ENCODE results near the gene CSTF3. TPM values are rescaled to one million over a fixed set of nuclear protein-coding genes. Genes with fewer than 3 reads are reported as not detected.
A peak's percentile ranks its signal among the peaks of the same experiment; 100 is the strongest.

The CSTF3 gene
- 93.9 TPM for polyA plus RNA-seq (2013, experiment 1 of 2)
- 93.8 TPM for polyA plus RNA-seq (2013, experiment 2 of 2)

GRCh38 chr11:33161120-33162005, at the start of gene CSTF3:
Gene CSTF3 (minus strand): TSS chr11:33161480. CDS start chr11:33161325, 155 bp downstream.
- H2BK5ac ChIP-seq (ENCODE audit: low read length): no peak within 1 kb of the TSS
- H3K27me3 ChIP-seq (ENCODE audit: control insufficient read depth in 3 of 3, insufficient read depth in 3 of 3, low read depth in 1 of 3, low read length in 3 of 3): no peaks in the 10 kb centered on the region
- peaks cover 2 to 31% of the 10 kb centered on the region in 2 donors for H3K36me3 ChIP-seq (replicated peaks in 1 of 2; ENCODE audit: control insufficient read depth in 2 of 2, insufficient read depth in 2 of 2, low read length in 2 of 2)
- H3K9me3 ChIP-seq (replicated peaks in 1 of 2; ENCODE audit: control insufficient read depth in 2 of 2, insufficient read depth in 1 of 2, low read depth in 1 of 2, low read length in 2 of 2): peaks cover 0 to 21% of the 10 kb centered on the region in 2 donors
- peak within 1 kb of the TSS; percentile 56 for H3K4me2 ChIP-seq (ENCODE audit: insufficient read depth, low read length, poor library complexity, severe bottlenecking)
- peak within 1 kb of the TSS; percentile 84 for H3K27ac ChIP-seq (replicated peaks; ENCODE audit: low read length)
- no peak within 1 kb of the TSS for H3K4ac ChIP-seq (ENCODE audit: low read length)
- H2AK5ac ChIP-seq (ENCODE audit: low read depth, low read length): peak within 1 kb of the TSS; percentile 33
- peak within 1 kb of the TSS; percentile 64 for H3K9ac ChIP-seq (ENCODE audit: low read depth, low read length, poor library complexity)
- peaks cover 2 to 3% of the 10 kb centered on the region in 2 donors for H3K4me1 ChIP-seq (ENCODE audit: control insufficient read depth in 2 of 2, insufficient read depth in 1 of 2, low read depth in 1 of 2, low read length in 2 of 2)
- H4K8ac ChIP-seq (ENCODE audit: low read depth, low read length): no peak within 1 kb of the TSS
- peak within 1 kb of the TSS; percentile 41 for H2BK12ac ChIP-seq (ENCODE audit: low read length)
- no peak within 1 kb of the TSS for H2BK15ac ChIP-seq (ENCODE audit: low read length)
- H4K91ac ChIP-seq (ENCODE audit: low read depth, low read length, poor library complexity): no peak within 1 kb of the TSS
- H3K14ac ChIP-seq (ENCODE audit: low read length): no peak within 1 kb of the TSS
- peak within 1 kb of the TSS; percentile 90 to 97 for H3K4me3 ChIP-seq (ENCODE audit: low read length in 2 of 2)
- H3K23ac ChIP-seq (ENCODE audit: low read depth, low read length, poor library complexity): no peak within 1 kb of the TSS
- peak; percentile 99 for DNase-seq (ENCODE audit: low spot score)
- WGBS, 2 donors (ENCODE audit: extremely low coverage in 2 of 2, insufficient read length in 2 of 2, insufficient replicate concordance in 1 of 2): no CpG with 5 or more reads among the region's 40 CpGs
- peak within 1 kb of the TSS; percentile 88 for H2AFZ ChIP-seq (ENCODE audit: low read length)
- H3K18ac ChIP-seq (ENCODE audit: low read length): no peak within 1 kb of the TSS
- H3K79me1 ChIP-seq (ENCODE audit: low read depth, low read length): peaks cover 1% of the 10 kb centered on the region
- no peak within 1 kb of the TSS for H2BK120ac ChIP-seq (ENCODE audit: low read depth, low read length)

DNA sequence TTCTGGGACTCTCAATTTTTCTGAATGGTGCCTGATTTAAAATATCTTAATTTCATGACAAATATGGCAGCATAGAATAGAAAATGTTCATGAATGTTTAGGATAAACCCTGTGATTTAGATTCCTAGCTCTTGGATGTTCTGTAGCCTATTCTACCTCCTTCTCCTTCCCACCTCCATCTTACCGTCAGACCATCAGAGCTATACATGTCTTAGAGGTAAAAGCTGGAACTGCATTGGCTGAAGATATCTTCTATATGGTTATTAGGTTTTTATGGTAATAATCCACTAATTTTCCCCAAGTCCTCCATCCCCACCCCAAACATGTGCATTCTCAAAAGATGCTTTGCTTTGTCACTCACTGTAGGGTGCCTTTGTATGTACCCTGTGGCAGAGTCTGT, 46.9 kb upstream of the CSTF3 start:
- no peak overlapping the region for H3K4me2 ChIP-seq (ENCODE audit: insufficient read depth, low read length, poor library complexity, severe bottlenecking)
- WGBS, 2 donors (ENCODE audit: extremely low coverage in 2 of 2, insufficient read length in 2 of 2, insufficient replicate concordance in 1 of 2): no CpG with 5 or more reads among the region's 1 CpG

GRCh38 chr11:33207408-33207985, 46.2 kb upstream of the CSTF3 start:
- Histone ChIP-seq H3K4me1 (ENCODE audit: control insufficient read depth in 2 of 2, insufficient read depth in 1 of 2, low read depth in 1 of 2, low read length in 2 of 2) (peaks cover 0 to 6% of the 10 kb centered on the region in 2 donors), H3K36me3 (replicated peaks in 1 of 2; ENCODE audit: control insufficient read depth in 2 of 2, insufficient read depth in 2 of 2, low read length in 2 of 2) (no peaks in the 10 kb centered on the region), H3K14ac (ENCODE audit: low read length) (no peak overlapping the region), H2AK5ac (ENCODE audit: low read depth, low read length) (no peak overlapping the region), H2BK12ac (ENCODE audit: low read length) (no peak overlapping the region), H3K27ac (replicated peaks; ENCODE audit: low read length) (no peak overlapping the region), H3K9ac (ENCODE audit: low read depth, low read length, poor library complexity) (no peak overlapping the region), H3K18ac (ENCODE audit: low read length) (no peak overlapping the region), H2BK120ac (ENCODE audit: low read depth, low read length) (no peak overlapping the region), H4K91ac (ENCODE audit: low read depth, low read length, poor library complexity) (no peak overlapping the region), H4K8ac (ENCODE audit: low read depth, low read length) (no peak overlapping the region), H3K23ac (ENCODE audit: low read depth, low read length, poor library complexity) (no peak overlapping the region), H3K4ac (ENCODE audit: low read length) (no peak overlapping the region), H2AFZ (ENCODE audit: low read length) (peak overlapping the region; percentile 70), H2BK15ac (ENCODE audit: low read length) (no peak overlapping the region), H2BK5ac (ENCODE audit: low read length) (no peak overlapping the region), H3K79me1 (ENCODE audit: low read depth, low read length) (no peaks in the 10 kb centered on the region), H3K4me2 (ENCODE audit: insufficient read depth, low read length, poor library complexity, severe bottlenecking) (no peak overlapping the region), H3K9me3 (replicated peaks in 1 of 2; ENCODE audit: control insufficient read depth in 2 of 2, insufficient read depth in 1 of 2, low read depth in 1 of 2, low read length in 2 of 2) (no peaks in the 10 kb centered on the region), H3K4me3 (ENCODE audit: low read length in 2 of 2) (no peak overlapping the region), H3K27me3 (ENCODE audit: control insufficient read depth in 3 of 3, insufficient read depth in 3 of 3, low read depth in 1 of 3, low read length in 3 of 3) (no peaks in the 10 kb centered on the region)
- no CpG with 5 or more reads among the region's 4 CpGs for WGBS, 2 donors (ENCODE audit: extremely low coverage in 2 of 2, insufficient read length in 2 of 2, insufficient replicate concordance in 1 of 2)
- no peak for DNase-seq (ENCODE audit: low spot score)

More for the DNA sequence above, 46.9 kb upstream of the CSTF3 start:
- H2BK5ac ChIP-seq (ENCODE audit: low read length): no peak overlapping the region
- no peaks in the 10 kb centered on the region for H3K79me1 ChIP-seq (ENCODE audit: low read depth, low read length)
- no peak overlapping the region for H2BK12ac ChIP-seq (ENCODE audit: low read length)
- H4K91ac ChIP-seq (ENCODE audit: low read depth, low read length, poor library complexity): no peak overlapping the region
- no peak overlapping the region for H2AK5ac ChIP-seq (ENCODE audit: low read depth, low read length)
- no peak overlapping the region for H3K18ac ChIP-seq (ENCODE audit: low read length)
- DNase-seq (ENCODE audit: low spot score): no peak
- no peaks in the 10 kb centered on the region for H3K9me3 ChIP-seq (replicated peaks in 1 of 2; ENCODE audit: control insufficient read depth in 2 of 2, insufficient read depth in 1 of 2, low read depth in 1 of 2, low read length in 2 of 2)
- H3K36me3 ChIP-seq (replicated peaks in 1 of 2; ENCODE audit: control insufficient read depth in 2 of 2, insufficient read depth in 2 of 2, low read length in 2 of 2): no peaks in the 10 kb centered on the region
- no peak overlapping the region for H3K27ac ChIP-seq (replicated peaks; ENCODE audit: low read length)
- H2BK120ac ChIP-seq (ENCODE audit: low read depth, low read length): no peak overlapping the region
- H4K8ac ChIP-seq (ENCODE audit: low read depth, low read length): no peak overlapping the region
- H3K14ac ChIP-seq (ENCODE audit: low read length): no peak overlapping the region
- no peak overlapping the region for H3K4ac ChIP-seq (ENCODE audit: low read length)
- peak overlapping the region; percentile 70 for H2AFZ ChIP-seq (ENCODE audit: low read length)
- H3K4me1 ChIP-seq (ENCODE audit: control insufficient read depth in 2 of 2, insufficient read depth in 1 of 2, low read depth in 1 of 2, low read length in 2 of 2): peaks cover 0 to 6% of the 10 kb centered on the region in 2 donors
- H3K27me3 ChIP-seq (ENCODE audit: control insufficient read depth in 3 of 3, insufficient read depth in 3 of 3, low read depth in 1 of 3, low read length in 3 of 3): no peaks in the 10 kb centered on the region
- no peak overlapping the region for H3K23ac ChIP-seq (ENCODE audit: low read depth, low read length, poor library complexity)
- no peak overlapping the region for H3K4me3 ChIP-seq (ENCODE audit: low read length in 2 of 2)
- H2BK15ac ChIP-seq (ENCODE audit: low read length): no peak overlapping the region
- H3K9ac ChIP-seq (ENCODE audit: low read depth, low read length, poor library complexity): no peak overlapping the region
